ENCODE measurements around the gene C10orf95.
"Not testable (repeated sequence)": the region's sequence is repeated elsewhere in the genome, so short reads cannot be mapped to it uniquely, and the experiment has no call there.

C10orf95 gene, protein sequence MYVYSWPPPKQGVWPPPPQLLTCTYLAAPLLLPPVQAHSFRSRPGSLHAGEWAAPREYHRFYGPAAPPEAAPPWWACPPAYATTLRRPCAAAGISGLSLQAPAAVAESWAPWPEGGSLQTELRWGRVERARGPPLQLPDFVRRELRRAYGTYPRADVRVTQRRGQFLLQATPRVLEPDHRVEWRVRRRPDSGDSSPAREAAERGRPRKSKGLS

DNA sequence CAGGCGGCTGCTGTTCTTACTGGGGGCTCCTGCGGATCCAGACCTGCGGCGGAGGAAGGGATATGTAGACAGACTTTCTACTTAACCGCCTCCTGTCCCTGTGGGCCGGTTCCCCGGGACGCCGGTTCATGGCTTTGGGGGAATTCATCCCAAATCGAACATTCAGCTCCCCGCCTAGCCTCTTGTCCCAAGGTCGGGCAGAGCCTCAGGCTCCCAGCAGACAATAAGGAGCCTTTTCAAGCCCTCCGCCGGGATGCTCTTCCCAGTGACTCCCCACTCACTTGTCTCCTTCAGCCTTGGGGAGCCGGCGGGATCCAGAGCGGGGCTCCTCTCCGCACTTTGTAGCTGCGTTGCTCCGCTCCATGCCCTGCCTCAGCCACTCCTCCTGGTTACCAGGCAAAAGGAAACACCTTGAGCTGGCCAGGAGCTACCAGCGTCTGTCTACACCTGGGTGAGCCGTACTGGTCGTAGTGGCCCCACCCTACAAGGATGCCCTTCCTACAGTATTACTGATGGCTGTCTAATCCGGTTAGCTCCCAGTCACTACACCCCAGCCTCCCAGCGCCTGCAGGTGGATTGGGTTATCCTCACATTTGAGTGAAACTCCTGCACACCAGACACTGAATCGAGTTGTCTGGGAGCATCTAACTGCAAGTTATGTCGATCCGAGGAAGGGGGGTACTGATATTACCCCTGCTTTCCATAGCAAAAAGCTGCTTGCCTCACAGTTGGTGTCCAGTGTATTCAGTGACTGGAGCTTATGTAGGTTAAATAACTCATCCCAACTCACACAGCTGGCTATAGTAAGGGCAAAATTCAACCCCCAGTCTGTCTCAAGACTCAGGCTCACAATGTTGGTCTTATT lies at the start of gene C10orf95:
Gene C10orf95, minus strand, starts transcription at position 439 of the 865 bp plus-strand sequence. CDS start 450 bp downstream, outside the sequence.
- DNase-seq (ENCODE audit: low read depth): no peak
- TF ChIP-seq, protein P1, sequence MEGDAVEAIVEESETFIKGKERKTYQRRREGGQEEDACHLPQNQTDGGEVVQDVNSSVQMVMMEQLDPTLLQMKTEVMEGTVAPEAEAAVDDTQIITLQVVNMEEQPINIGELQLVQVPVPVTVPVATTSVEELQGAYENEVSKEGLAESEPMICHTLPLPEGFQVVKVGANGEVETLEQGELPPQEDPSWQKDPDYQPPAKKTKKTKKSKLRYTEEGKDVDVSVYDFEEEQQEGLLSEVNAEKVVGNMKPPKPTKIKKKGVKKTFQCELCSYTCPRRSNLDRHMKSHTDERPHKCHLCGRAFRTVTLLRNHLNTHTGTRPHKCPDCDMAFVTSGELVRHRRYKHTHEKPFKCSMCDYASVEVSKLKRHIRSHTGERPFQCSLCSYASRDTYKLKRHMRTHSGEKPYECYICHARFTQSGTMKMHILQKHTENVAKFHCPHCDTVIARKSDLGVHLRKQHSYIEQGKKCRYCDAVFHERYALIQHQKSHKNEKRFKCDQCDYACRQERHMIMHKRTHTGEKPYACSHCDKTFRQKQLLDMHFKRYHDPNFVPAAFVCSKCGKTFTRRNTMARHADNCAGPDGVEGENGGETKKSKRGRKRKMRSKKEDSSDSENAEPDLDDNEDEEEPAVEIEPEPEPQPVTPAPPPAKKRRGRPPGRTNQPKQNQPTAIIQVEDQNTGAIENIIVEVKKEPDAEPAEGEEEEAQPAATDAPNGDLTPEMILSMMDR (IDR thresholded peaks at IDR 0.05; ENCODE audit: low read length, missing control alignments): no peak
- H3K4me3 ChIP-seq (replicated peaks; ENCODE audit: low read depth, low read length): peak within 1 kb of the TSS; percentile 73

DNA sequence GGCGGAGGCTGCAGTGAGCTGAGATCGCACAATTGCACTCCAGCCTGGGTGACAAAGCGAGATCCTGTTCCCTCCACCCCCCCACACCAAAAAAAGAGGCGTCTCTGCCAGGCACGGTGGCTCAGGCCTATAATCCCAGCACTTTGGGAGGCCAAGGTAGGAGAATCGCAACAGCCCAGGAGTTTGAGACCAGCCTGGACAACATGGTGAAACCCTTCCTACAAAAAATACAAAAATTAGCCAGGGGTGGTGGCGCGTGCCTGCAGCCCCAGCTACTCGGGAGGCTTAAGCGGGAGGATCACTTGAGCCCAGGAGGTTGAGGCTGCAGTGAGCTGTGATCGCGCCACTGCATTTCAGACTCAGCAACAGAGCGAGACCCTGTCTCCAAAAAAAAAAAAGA lies 49.3 kb upstream of the C10orf95 start:
- H3K4me3 ChIP-seq (replicated peaks; ENCODE audit: low read depth, low read length): peak overlapping the region; percentile 100
- DNase-seq (ENCODE audit: low read depth): not testable (repeated sequence)

DNA sequence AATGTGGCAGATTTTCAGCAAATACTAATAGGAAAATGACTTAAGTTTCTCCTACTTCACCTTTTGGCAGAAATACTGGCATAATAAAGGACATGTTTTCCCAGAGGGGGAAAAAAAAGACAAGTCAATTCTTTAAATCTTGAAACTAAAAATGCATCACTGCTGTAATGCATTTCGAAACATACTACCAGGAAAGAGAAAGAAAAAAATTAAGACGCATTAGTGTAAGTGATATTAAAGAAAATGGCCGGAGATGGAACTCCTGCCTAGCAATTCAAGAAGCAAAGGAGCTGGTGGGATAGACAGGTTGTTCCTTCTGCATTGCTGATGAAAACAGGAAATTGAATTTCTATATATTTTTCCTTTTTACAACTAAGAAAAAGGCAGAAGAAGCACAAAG lies 48.0 kb upstream of the C10orf95 start:
- no peak for DNase-seq (ENCODE audit: low read depth)
- no peak overlapping the region for H3K4me3 ChIP-seq (replicated peaks; ENCODE audit: low read depth, low read length)
- TF ChIP-seq, protein P1 (IDR thresholded peaks at IDR 0.05; ENCODE audit: low read length, missing control alignments): no peak

DNA sequence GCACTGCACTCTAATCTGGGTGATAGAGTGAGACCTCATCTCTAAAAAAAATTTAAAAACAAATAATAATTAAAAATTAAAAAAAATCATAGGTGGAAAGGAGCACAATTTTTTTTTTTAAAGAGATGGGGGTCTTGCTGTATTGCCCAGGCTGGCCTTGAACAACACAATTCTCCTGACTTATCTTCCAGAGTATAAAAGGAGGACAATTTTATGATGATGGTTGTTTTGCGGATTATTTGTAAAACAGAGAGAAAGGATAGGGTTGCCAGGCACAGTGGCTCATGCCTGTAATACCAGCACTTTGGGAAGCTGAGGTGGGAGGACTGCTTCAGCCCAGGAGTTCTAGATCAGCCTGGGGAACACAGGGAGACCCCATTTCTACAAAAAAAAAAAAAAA lies 46.2 kb upstream of the C10orf95 start:
- no peak for DNase-seq (ENCODE audit: low read depth)
- TF ChIP-seq, protein P1 (IDR thresholded peaks at IDR 0.05; ENCODE audit: low read length, missing control alignments): no peak

DNA sequence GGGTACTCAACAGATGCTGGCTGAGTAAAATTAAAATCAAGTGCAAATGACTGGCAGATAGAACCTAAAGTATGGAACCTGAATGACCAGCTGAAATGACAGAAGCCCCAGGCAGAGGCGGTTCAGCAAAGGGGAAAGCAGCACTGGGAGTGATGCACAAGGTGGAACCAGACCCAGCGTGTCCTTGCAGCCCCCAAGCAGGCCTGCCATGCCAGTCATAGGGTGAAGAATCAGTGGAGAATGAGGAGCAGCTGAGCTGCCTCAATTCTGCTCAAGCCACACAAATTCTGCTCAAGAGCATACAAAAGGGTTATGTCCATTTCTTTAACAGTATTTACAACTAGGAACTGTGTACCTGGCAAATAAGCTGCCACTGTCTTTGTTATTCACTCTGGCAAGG lies 42.4 kb upstream of the C10orf95 start:
- TF ChIP-seq, protein P1 (IDR thresholded peaks at IDR 0.05; ENCODE audit: low read length, missing control alignments): no peak
- H3K4me3 ChIP-seq (replicated peaks; ENCODE audit: low read depth, low read length): no peak overlapping the region

More for the DNA sequence above, 46.2 kb upstream of the C10orf95 start:
- no peak overlapping the region for H3K4me3 ChIP-seq (replicated peaks; ENCODE audit: low read depth, low read length)

DNA sequence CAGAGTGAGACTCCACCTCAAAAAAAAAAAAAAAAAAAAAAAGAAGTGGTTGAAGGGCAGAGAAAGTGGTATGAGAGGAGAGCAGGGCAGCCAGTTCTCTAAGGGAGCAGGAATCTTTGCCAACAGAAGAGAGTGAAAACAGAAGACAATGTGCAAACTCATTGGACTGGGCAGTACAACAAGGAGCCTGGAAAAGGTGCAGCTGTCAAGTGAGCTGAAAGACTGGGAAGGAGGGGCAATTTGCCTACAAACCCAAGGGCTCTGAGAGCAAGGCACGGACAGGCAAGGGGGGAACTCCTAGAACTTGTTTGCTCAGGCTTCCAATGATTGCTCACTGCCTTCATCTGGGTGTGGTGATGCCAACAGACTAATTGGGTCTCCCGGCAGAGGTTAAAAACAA lies 41.6 kb upstream of the C10orf95 start:
- peak; percentile 41 for DNase-seq (ENCODE audit: low read depth)

More for the DNA sequence above, 42.4 kb upstream of the C10orf95 start:
- DNase-seq (ENCODE audit: low read depth): no peak

More for the DNA sequence above, 41.6 kb upstream of the C10orf95 start:
- TF ChIP-seq, protein P1 (IDR thresholded peaks at IDR 0.05; ENCODE audit: low read length, missing control alignments): no peak
- H3K4me3 ChIP-seq (replicated peaks; ENCODE audit: low read depth, low read length): no peak overlapping the region
